Right renal cortex interstitium (tissue), 3 donors: Measurements from ENCODE around the gene GPR3. TPM values are rescaled to one million over a fixed set of nuclear protein-coding genes. Genes with fewer than 3 reads are reported as not detected.
"Not testable (repeated sequence)": the region's sequence is repeated elsewhere in the genome, so short reads cannot be mapped to it uniquely, and the experiment has no call there.

Experiments
- DNase-seq, 3 donors: peaks; one replicate each; pipeline ENCODE4 v3.0.0-alpha.2; 2013; ENCODE audit warnings: low read depth in 3 of 3, low spot score in 2 of 3
- polyA plus RNA-seq, 3 donors: library from polyadenylated mRNA; unstranded; fragments of 120-200 nt; gene quantifications; one replicate each; pipeline ENCODE4 v1.2.1, GENCODE V29; 2013; ENCODE audit not compliant: insufficient read length in 3 of 3

Gene GPR3
- polyA plus RNA-seq, 3 donors, result 0.64 to 1.00 (median 0.98) TPM

- no peak for DNase-seq
Measured at GRCh38 chr1:27418326-27419185, 26.1 kb downstream of the GPR3 start.

- no peak for DNase-seq
Measured at GRCh38 chr1:27423709-27424108, 31.3 kb downstream of the GPR3 start.

- no peak for DNase-seq
Measured at GRCh38 chr1:27427329-27427728, 34.9 kb downstream of the GPR3 start.

- DNase-seq, result no peak
Measured at GRCh38 chr1:27427816-27428315, 35.4 kb downstream of the GPR3 start.

GRCh38 chr1:27428316-27429028, 36.0 kb downstream of the GPR3 start:
- DNase-seq, result no peak

GRCh38 chr1:27429029-27429425, 36.6 kb downstream of the GPR3 start:
- DNase-seq, result no peak

- no peak for DNase-seq
Measured at GRCh38 chr1:27430903-27431600, 38.6 kb downstream of the GPR3 start.

GRCh38 chr1:27431601-27431940, 39.1 kb downstream of the GPR3 start:
- no peak for DNase-seq

GRCh38 chr1:27432725-27433124, 40.3 kb downstream of the GPR3 start:
- not testable (repeated sequence) for DNase-seq

GRCh38 chr1:27433706-27434105, 41.3 kb downstream of the GPR3 start:
- DNase-seq, result no peak

- no peak for DNase-seq
Measured at GRCh38 chr1:27435566-27436203, 43.3 kb downstream of the GPR3 start.

GRCh38 chr1:27436204-27437159, 44.1 kb downstream of the GPR3 start:
- no peak for DNase-seq

- DNase-seq, result no peak
Measured at GRCh38 chr1:27438621-27439061, 46.2 kb downstream of the GPR3 start.

GRCh38 chr1:27439150-27439549, 46.7 kb downstream of the GPR3 start:
- no peak for DNase-seq

- DNase-seq, result no peak
Measured at GRCh38 chr1:27444632-27445031, 52.2 kb downstream of the GPR3 start.

Other genes starting within 250 kb of the GPR3 start
- 10 to 100 TPM; 19.6 to 23.0 (median 20.0) TPM for gene SLC9A1, start 237.5 kb upstream of the GPR3 start, polyA plus RNA-seq
- gene WDTC1, start 158.0 kb upstream of the GPR3 start, polyA plus RNA-seq, result 10 to 100 TPM; 38.8 to 43.2 (median 40.3) TPM
- gene TMEM222, start 70.5 kb upstream of the GPR3 start, polyA plus RNA-seq, result 10 to 100 TPM; 37.5 to 39.0 (median 39.0) TPM
- 1 to 10 TPM; 6.6 to 8.3 (median 6.7) TPM for gene SYTL1, start 50.6 kb upstream of the GPR3 start, polyA plus RNA-seq
- 1 to 10 TPM; 6.8 to 9.3 (median 7.6) TPM for gene MAP3K6, start 25.7 kb upstream of the GPR3 start, polyA plus RNA-seq
- gene FCN3, start 17.8 kb upstream of the GPR3 start, polyA plus RNA-seq, result 1 to 10 TPM; 1.6 to 2.5 (median 1.9) TPM
- under 1 TPM; 0.11 to 0.35 (median 0.25) TPM for gene CD164L2, start 9.3 kb upstream of the GPR3 start, polyA plus RNA-seq
- 100 to 1,000 TPM; 134 to 154 (median 140) TPM for gene WASF2, start 97.5 kb downstream of the GPR3 start, polyA plus RNA-seq
- gene AHDC1, start 211.5 kb downstream of the GPR3 start, polyA plus RNA-seq, result 10 to 100 TPM; 31.7 to 36.1 (median 36.1) TPM
- gene FGR, start 242.6 kb downstream of the GPR3 start, polyA plus RNA-seq, result 1 to 10 TPM; 1.4 to 1.8 (median 1.7) TPM